GM19043 (cell line): ENCODE results near the gene ZIC4.

Experiments
- ATAC-seq: cut with Tn5 transposase; IDR thresholded peaks from one replicate; pipeline ENCODE4 v1.9.1; 2021; ENCODE audit warnings: low read depth; ENCODE audit not compliant: unreplicated experiment

Gene ZIC4

GRCh38 chr3:147393261-147393942 lies 12.9 kb downstream of the ZIC4 start:
- ATAC-seq, result no peak

- no peak for ATAC-seq
These were observed 13.8 kb downstream of the ZIC4 start for GRCh38 chr3:147392625-147392946.

GRCh38 chr3:147391781-147392624 lies 14.3 kb downstream of the ZIC4 start:
- ATAC-seq, result no peak

GRCh38 chr3:147390589-147391569 lies 15.5 kb downstream of the ZIC4 start:
- no peak for ATAC-seq

- no peak for ATAC-seq
These were observed 16.6 kb downstream of the ZIC4 start for GRCh38 chr3:147389717-147390116.

- ATAC-seq, result no peak
These were observed 17.4 kb downstream of the ZIC4 start for GRCh38 chr3:147388700-147389580.

GRCh38 chr3:147387885-147388699 lies 18.3 kb downstream of the ZIC4 start:
- no peak for ATAC-seq

GRCh38 chr3:147387291-147387884 lies 19.0 kb downstream of the ZIC4 start:
- no peak for ATAC-seq

GRCh38 chr3:147385059-147386012 lies 21.0 kb downstream of the ZIC4 start:
- ATAC-seq, result no peak

GRCh38 chr3:147384210-147385058 lies 21.9 kb downstream of the ZIC4 start:
- no peak for ATAC-seq

GRCh38 chr3:147383617-147384016 lies 22.7 kb downstream of the ZIC4 start:
- no peak for ATAC-seq

- no peak for ATAC-seq
These were observed 24.7 kb downstream of the ZIC4 start for GRCh38 chr3:147381596-147381995.

GRCh38 chr3:147380977-147381376 lies 25.4 kb downstream of the ZIC4 start:
- ATAC-seq, result no peak

- ATAC-seq, result no peak
These were observed 25.9 kb downstream of the ZIC4 start for GRCh38 chr3:147380387-147380951.

- no peak for ATAC-seq
These were observed 26.7 kb downstream of the ZIC4 start for GRCh38 chr3:147379651-147380050.
